ENCODE measurements around the gene OR1C1.
"Not testable (repeated sequence)": the region's sequence is repeated elsewhere in the genome, so short reads cannot be mapped to it uniquely, and the experiment has no call there.

The OR1C1 gene

GRCh38 chr1:247713753-247714152 lies 46.6 kb downstream of the OR1C1 start:
- TF ChIP-seq CTCF (IDR thresholded peaks at IDR 0.05; ENCODE audit: insufficient read depth, low read depth, low read length, missing control alignments), result no peak
- H3K4me3 ChIP-seq (ENCODE audit: low read depth, low read length), result no peak overlapping the region
- DNase-seq (ENCODE audit: low read depth), result no peak

- not testable (repeated sequence) for H3K4me3 ChIP-seq (ENCODE audit: low read depth, low read length); DNase-seq (ENCODE audit: low read depth)
Observed at GRCh38 chr1:247710681-247711080, 49.7 kb downstream of the OR1C1 start.

Measured in GM12865 (cell line).